ENCODE measurements around the gene PARP15. TPM values are rescaled to one million over a fixed set of nuclear protein-coding genes. Genes with fewer than 3 reads are reported as not detected.
"Not testable (repeated sequence)": the region's sequence is repeated elsewhere in the genome, so short reads cannot be mapped to it uniquely, and the experiment has no call there.

Gene PARP15
- total and polyA plus RNA-seq, 2 experiments from 2014 or later, result 0.39 to 0.87 TPM

DNA sequence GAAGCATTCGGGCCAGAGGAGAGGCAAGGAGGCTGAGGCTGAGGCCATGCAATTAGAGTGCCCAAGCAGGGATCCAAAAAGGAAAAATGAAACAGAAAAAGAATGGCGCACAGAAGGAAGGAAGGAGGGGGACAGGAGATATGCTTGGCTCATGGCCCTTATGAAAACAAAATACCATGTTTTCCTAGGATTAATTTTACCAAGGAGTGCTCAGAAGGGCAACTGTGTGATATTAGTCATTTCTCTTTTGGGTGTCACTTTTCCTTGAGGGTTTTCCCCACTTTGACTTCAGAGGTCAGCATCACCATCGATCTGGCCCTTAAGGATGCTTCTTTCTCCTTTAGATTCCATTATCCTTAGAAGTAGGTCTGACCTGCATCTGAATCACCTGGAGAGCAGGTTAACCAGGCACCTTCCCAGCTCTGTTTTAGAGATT is 104.5 kb downstream of the PARP15 start:
- no peak overlapping the region for H3K27ac ChIP-seq (ENCODE audit: low read depth)
- H3K4me3 Mint-ChIP-seq, result peak overlapping the region; percentile 87
- no peak overlapping the region for H3K27ac Mint-ChIP-seq
- H3K4me3 ChIP-seq, result peak overlapping the region; percentile 89
- no peaks in the 10 kb centered on the region for H3K36me3 ChIP-seq (ENCODE audit: insufficient read depth)
- peaks cover 18% of the 10 kb centered on the region; the same call in 1 of the 2 replicates for H3K27me3 ChIP-seq (ENCODE audit: insufficient read depth)
- H3K27me3 Mint-ChIP-seq (ENCODE audit: insufficient read depth, low read depth, poor library complexity), result peaks cover 11% of the 10 kb centered on the region
- no peaks in the 10 kb centered on the region; the same call in 1 of the 2 replicates for H3K79me2 ChIP-seq (replicated peaks; ENCODE audit: insufficient read depth)
- peak overlapping the region; percentile 94 for H3K4me2 ChIP-seq
- H3K36me3 Mint-ChIP-seq (ENCODE audit: low read depth), result peaks cover 9% of the 10 kb centered on the region; the same call in 2 of the 3 replicates
- H3K4me1 Mint-ChIP-seq, result peaks cover 22% of the 10 kb centered on the region
- peaks cover 15% of the 10 kb centered on the region for H3K4me1 ChIP-seq (ENCODE audit: insufficient read depth)
- 0 out of 2 replicates have a peak, but pooled peaks cover 9% of the 10 kb centered on the region for H4K20me1 ChIP-seq (replicated peaks; ENCODE audit: insufficient read depth)
- DNase-seq (ENCODE audit: low spot score) (no peak), ATAC-seq (no peak)
- no peaks in the 10 kb centered on the region for H3K9me2 ChIP-seq (ENCODE audit: insufficient read depth)
- TF ChIP-seq EZH2 (IDR thresholded peaks at IDR 0.05; ENCODE audit: low read depth, unreplicated experiment) (no peak), EZH2phosphoT487 (IDR thresholded peaks at IDR 0.05; ENCODE audit: unreplicated experiment) (no peak), CREB1 (CRISPR knock-in tag; IDR thresholded peaks at IDR 0.05; ENCODE audit: low read depth) (no peak), JUNB (IDR thresholded peaks at IDR 0.05; ENCODE audit: unreplicated experiment) (no peak), STAT1 (IDR thresholded peaks at IDR 0.05; ENCODE audit: unreplicated experiment) (no peak), ZNF114 (CRISPR knock-in tag; IDR thresholded peaks at IDR 0.05) (no peak), POLR2AphosphoS5 (IDR thresholded peaks at IDR 0.05; ENCODE audit: low read depth) (no peak)
- TF ChIP-seq, protein P1, sequence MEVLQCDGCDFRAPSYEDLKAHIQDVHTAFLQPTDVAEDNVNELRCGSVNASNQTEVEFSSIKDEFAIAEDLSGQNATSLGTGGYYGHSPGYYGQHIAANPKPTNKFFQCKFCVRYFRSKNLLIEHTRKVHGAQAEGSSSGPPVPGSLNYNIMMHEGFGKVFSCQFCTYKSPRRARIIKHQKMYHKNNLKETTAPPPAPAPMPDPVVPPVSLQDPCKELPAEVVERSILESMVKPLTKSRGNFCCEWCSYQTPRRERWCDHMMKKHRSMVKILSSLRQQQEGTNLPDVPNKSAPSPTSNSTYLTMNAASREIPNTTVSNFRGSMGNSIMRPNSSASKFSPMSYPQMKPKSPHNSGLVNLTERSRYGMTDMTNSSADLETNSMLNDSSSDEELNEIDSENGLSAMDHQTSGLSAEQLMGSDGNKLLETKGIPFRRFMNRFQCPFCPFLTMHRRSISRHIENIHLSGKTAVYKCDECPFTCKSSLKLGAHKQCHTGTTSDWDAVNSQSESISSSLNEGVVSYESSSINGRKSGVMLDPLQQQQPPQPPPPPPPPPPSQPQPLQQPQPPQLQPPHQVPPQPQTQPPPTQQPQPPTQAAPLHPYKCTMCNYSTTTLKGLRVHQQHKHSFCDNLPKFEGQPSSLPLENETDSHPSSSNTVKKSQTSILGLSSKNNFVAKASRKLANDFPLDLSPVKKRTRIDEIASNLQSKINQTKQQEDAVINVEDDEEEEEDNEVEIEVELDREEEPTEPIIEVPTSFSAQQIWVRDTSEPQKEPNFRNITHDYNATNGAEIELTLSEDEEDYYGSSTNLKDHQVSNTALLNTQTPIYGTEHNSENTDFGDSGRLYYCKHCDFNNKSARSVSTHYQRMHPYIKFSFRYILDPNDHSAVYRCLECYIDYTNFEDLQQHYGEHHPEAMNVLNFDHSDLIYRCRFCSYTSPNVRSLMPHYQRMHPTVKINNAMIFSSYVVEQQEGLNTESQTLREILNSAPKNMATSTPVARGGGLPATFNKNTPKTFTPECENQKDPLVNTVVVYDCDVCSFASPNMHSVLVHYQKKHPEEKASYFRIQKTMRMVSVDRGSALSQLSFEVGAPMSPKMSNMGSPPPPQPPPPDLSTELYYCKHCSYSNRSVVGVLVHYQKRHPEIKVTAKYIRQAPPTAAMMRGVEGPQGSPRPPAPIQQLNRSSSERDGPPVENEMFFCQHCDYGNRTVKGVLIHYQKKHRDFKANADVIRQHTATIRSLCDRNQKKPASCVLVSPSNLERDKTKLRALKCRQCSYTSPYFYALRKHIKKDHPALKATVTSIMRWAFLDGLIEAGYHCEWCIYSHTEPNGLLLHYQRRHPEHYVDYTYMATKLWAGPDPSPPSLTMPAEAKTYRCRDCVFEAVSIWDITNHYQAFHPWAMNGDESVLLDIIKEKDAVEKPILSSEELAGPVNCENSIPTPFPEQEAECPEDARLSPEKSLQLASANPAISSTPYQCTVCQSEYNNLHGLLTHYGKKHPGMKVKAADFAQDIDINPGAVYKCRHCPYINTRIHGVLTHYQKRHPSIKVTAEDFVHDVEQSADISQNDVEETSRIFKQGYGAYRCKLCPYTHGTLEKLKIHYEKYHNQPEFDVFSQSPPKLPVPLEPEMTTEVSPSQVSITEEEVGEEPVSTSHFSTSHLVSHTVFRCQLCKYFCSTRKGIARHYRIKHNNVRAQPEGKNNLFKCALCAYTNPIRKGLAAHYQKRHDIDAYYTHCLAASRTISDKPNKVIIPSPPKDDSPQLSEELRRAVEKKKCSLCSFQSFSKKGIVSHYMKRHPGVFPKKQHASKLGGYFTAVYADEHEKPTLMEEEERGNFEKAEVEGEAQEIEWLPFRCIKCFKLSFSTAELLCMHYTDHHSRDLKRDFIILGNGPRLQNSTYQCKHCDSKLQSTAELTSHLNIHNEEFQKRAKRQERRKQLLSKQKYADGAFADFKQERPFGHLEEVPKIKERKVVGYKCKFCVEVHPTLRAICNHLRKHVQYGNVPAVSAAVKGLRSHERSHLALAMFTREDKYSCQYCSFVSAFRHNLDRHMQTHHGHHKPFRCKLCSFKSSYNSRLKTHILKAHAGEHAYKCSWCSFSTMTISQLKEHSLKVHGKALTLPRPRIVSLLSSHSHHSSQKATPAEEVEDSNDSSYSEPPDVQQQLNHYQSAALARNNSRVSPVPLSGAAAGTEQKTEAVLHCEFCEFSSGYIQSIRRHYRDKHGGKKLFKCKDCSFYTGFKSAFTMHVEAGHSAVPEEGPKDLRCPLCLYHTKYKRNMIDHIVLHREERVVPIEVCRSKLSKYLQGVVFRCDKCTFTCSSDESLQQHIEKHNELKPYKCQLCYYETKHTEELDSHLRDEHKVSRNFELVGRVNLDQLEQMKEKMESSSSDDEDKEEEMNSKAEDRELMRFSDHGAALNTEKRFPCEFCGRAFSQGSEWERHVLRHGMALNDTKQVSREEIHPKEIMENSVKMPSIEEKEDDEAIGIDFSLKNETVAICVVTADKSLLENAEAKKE (CRISPR knock-in tag; IDR thresholded peaks at IDR 0.05), result no peak
- TF ChIP-seq, protein P2, sequence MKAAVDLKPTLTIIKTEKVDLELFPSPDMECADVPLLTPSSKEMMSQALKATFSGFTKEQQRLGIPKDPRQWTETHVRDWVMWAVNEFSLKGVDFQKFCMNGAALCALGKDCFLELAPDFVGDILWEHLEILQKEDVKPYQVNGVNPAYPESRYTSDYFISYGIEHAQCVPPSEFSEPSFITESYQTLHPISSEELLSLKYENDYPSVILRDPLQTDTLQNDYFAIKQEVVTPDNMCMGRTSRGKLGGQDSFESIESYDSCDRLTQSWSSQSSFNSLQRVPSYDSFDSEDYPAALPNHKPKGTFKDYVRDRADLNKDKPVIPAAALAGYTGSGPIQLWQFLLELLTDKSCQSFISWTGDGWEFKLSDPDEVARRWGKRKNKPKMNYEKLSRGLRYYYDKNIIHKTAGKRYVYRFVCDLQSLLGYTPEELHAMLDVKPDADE (IDR thresholded peaks at IDR 0.05), result no peak
- TF ChIP-seq, protein P3, sequence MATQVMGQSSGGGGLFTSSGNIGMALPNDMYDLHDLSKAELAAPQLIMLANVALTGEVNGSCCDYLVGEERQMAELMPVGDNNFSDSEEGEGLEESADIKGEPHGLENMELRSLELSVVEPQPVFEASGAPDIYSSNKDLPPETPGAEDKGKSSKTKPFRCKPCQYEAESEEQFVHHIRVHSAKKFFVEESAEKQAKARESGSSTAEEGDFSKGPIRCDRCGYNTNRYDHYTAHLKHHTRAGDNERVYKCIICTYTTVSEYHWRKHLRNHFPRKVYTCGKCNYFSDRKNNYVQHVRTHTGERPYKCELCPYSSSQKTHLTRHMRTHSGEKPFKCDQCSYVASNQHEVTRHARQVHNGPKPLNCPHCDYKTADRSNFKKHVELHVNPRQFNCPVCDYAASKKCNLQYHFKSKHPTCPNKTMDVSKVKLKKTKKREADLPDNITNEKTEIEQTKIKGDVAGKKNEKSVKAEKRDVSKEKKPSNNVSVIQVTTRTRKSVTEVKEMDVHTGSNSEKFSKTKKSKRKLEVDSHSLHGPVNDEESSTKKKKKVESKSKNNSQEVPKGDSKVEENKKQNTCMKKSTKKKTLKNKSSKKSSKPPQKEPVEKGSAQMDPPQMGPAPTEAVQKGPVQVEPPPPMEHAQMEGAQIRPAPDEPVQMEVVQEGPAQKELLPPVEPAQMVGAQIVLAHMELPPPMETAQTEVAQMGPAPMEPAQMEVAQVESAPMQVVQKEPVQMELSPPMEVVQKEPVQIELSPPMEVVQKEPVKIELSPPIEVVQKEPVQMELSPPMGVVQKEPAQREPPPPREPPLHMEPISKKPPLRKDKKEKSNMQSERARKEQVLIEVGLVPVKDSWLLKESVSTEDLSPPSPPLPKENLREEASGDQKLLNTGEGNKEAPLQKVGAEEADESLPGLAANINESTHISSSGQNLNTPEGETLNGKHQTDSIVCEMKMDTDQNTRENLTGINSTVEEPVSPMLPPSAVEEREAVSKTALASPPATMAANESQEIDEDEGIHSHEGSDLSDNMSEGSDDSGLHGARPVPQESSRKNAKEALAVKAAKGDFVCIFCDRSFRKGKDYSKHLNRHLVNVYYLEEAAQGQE (IDR thresholded peaks at IDR 0.05; ENCODE audit: unreplicated experiment), result no peak
- H3F3A ChIP-seq (replicated peaks; ENCODE audit: low read depth), result 0 out of 2 replicates have a peak, but pooled peaks cover 6% of the 10 kb centered on the region
- H3K9me3 Mint-ChIP-seq, result peaks cover 9% of the 10 kb centered on the region; the same call in 2 of the 3 replicates
- peak overlapping the region; percentile 100 for H2AFZ ChIP-seq

DNA sequence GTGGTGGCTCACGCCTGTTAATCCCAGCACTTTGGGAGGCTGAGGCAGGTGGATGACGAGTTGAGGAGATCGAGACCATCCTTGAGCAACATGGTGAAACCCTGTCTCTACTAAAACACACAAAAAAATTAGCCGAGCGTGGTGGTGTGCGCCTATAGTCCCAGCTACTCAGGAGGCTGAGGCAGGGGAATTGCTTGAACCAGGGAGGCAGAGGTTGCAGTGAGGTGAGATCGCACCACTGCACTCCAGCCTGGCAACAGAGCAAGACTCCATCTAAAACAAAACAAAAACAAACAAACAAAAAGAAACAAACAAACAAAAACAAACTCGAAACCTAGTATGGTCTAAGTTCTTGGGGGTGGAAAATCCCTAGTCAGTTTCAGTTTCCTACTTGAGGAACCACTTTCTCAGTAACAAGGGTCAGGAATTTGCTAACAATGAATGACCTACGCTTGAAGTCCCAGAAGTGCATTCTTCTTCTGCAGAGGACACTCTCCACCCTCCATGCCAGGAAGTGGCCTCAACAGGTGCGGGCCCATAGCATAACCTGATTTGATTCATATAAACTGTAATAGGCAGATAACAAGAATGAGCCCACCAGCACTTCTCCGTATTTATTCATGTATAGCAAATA is 105.4 kb downstream of the PARP15 start:
- Histone ChIP-seq H3K4me1 (ENCODE audit: insufficient read depth) (peaks cover 15% of the 10 kb centered on the region), H3K27me3 (ENCODE audit: insufficient read depth) (peaks cover 18% of the 10 kb centered on the region; the same call in 1 of the 2 replicates)
- H4K20me1 ChIP-seq (replicated peaks; ENCODE audit: insufficient read depth); H3K4me2 ChIP-seq; H3K36me3 ChIP-seq (ENCODE audit: insufficient read depth); H3K27ac Mint-ChIP-seq; H3K4me3 ChIP-seq; H3K9me2 ChIP-seq (ENCODE audit: insufficient read depth); H2AFZ ChIP-seq; ATAC-seq; H3K27ac ChIP-seq (ENCODE audit: low read depth); H3F3A ChIP-seq (replicated peaks; ENCODE audit: low read depth); DNase-seq (ENCODE audit: low spot score); H3K79me2 ChIP-seq (replicated peaks; ENCODE audit: insufficient read depth); H3K4me3 Mint-ChIP-seq; H3K9me3 Mint-ChIP-seq: not testable (repeated sequence)
- Mint-ChIP-seq H3K4me1 (peaks cover 22% of the 10 kb centered on the region), H3K36me3 (ENCODE audit: low read depth) (peaks cover 18% of the 10 kb centered on the region), H3K27me3 (ENCODE audit: insufficient read depth, low read depth, poor library complexity) (peaks cover 11% of the 10 kb centered on the region)
